Neuronal stem cell (in vitro differentiated cells): Measurements from ENCODE around the gene SCYGR1.

Source experiments
- DNase-seq: peaks from one replicate; pipeline ENCODE4 v3.0.0-alpha.2; 2013; ENCODE audit warnings: low spot score
- H2AFZ ChIP-seq: one replicate; pipeline ENCODE4 v1.6.1; 2013; ENCODE audit warnings: mild to moderate bottlenecking, low read length, inconsistent platforms
- H2AK5ac ChIP-seq: 2 replicates; pipeline ENCODE4 v1.6.1; 2013; ENCODE audit warnings: low read depth, mild to moderate bottlenecking, inconsistent platforms, low read length, moderate library complexity, mixed read lengths
- H2BK120ac ChIP-seq: 2 replicates; pipeline ENCODE4 v1.6.1; 2013; ENCODE audit warnings: low read depth, mild to moderate bottlenecking, inconsistent platforms, low read length, moderate library complexity, mixed read lengths
- H2BK12ac ChIP-seq: one replicate; pipeline ENCODE4 v1.6.1; 2013; ENCODE audit warnings: low read length, inconsistent platforms
- H2BK15ac ChIP-seq: 2 replicates; pipeline ENCODE4 v1.6.1; 2013; ENCODE audit warnings: mild to moderate bottlenecking, low read length, inconsistent platforms, mixed read lengths
- H2BK5ac ChIP-seq: one replicate; pipeline ENCODE4 v1.6.1; 2013; ENCODE audit warnings: inconsistent platforms, mild to moderate bottlenecking, low read length, moderate library complexity
- H3K14ac ChIP-seq: one replicate; pipeline ENCODE4 v1.6.1; 2013; ENCODE audit warnings: low read length, inconsistent platforms
- H3K18ac ChIP-seq: 2 replicates; pipeline ENCODE4 v1.6.1; 2013; ENCODE audit warnings: low read length, inconsistent platforms
- H3K23ac ChIP-seq: 2 replicates; pipeline ENCODE4 v1.6.1; 2013; ENCODE audit warnings: low read depth, mild to moderate bottlenecking, mixed read lengths, low read length, inconsistent platforms; ENCODE audit not compliant: poor library complexity
- H3K27ac ChIP-seq: replicated peaks from 3 replicates; pipeline ENCODE4 v1.5.1; 2013; ENCODE audit warnings: low read length, inconsistent platforms
- H3K27me3 ChIP-seq, 3 experiments: 2 replicates each; pipeline ENCODE4 v1.6.1; 2013; ENCODE audit warnings: low read length in 3 of 3, mild to moderate bottlenecking in 2 of 3, inconsistent platforms in 1 of 3, low read depth in 1 of 3, mixed read lengths in 1 of 3, moderate library complexity in 1 of 3; ENCODE audit not compliant: control insufficient read depth in 3 of 3, insufficient read depth in 3 of 3
- H3K36me3 ChIP-seq, 2 donors: replicated peaks in 1 of 2; 2 replicates each; pipeline ENCODE4 v1.6.1; 2013; ENCODE audit warnings: low read length in 2 of 2; ENCODE audit not compliant: control insufficient read depth in 2 of 2, insufficient read depth in 2 of 2
- H3K4ac ChIP-seq: 2 replicates; pipeline ENCODE4 v1.6.1; 2013; ENCODE audit warnings: inconsistent platforms, mild to moderate bottlenecking, low read length, moderate library complexity
- H3K4me1 ChIP-seq, 2 donors: 1 replicate in 1 of 2; 2 replicates in 1 of 2; pipeline ENCODE4 v1.6.1; 2013; ENCODE audit warnings: low read length in 2 of 2, low read depth in 1 of 2; ENCODE audit not compliant: control insufficient read depth in 2 of 2, insufficient read depth in 1 of 2
- H3K4me2 ChIP-seq: one replicate; pipeline ENCODE4 v1.6.1; 2013; ENCODE audit warnings: mild to moderate bottlenecking, low read length, inconsistent platforms; ENCODE audit not compliant: insufficient read depth, poor library complexity, severe bottlenecking
- H3K4me3 ChIP-seq, 2 donors: 2 replicates each; pipeline ENCODE4 v1.5.1; 2013; ENCODE audit warnings: low read length in 2 of 2, mild to moderate bottlenecking in 2 of 2, inconsistent platforms in 1 of 2, moderate library complexity in 1 of 2
- H3K79me1 ChIP-seq: one replicate; pipeline ENCODE4 v1.6.1; 2013; ENCODE audit warnings: low read depth, mild to moderate bottlenecking, inconsistent platforms, low read length, moderate library complexity
- H3K9ac ChIP-seq: one replicate; pipeline ENCODE4 v1.6.1; 2013; ENCODE audit warnings: mild to moderate bottlenecking, low read depth, low read length, inconsistent platforms; ENCODE audit not compliant: poor library complexity
- H3K9me3 ChIP-seq, 2 donors: replicated peaks in 1 of 2; 2 replicates each; pipeline versions ENCODE3 to v1.6.1; 2013; ENCODE audit warnings: low read length in 2 of 2, mild to moderate bottlenecking in 2 of 2, inconsistent platforms in 1 of 2, low read depth in 1 of 2, mixed read lengths in 1 of 2, moderate library complexity in 1 of 2; ENCODE audit not compliant: control insufficient read depth in 2 of 2, insufficient read depth in 1 of 2
- H4K8ac ChIP-seq: one replicate; pipeline ENCODE4 v1.6.1; 2013; ENCODE audit warnings: low read depth, mild to moderate bottlenecking, inconsistent platforms, low read length, moderate library complexity
- H4K91ac ChIP-seq: one replicate; pipeline ENCODE4 v1.6.1; 2013; ENCODE audit warnings: low read length, low read depth, mild to moderate bottlenecking, inconsistent platforms; ENCODE audit not compliant: poor library complexity
- WGBS, 2 donors: extraction: QIAGEN DNeasy Blood & Tissue Kit; methylation state at CpG; one replicate each; pipeline ENCODE4 v1.1.7; 2013; ENCODE audit warnings: missing lambda C conversion rate in 2 of 2, mixed read lengths in 1 of 2; ENCODE audit not compliant: insufficient read length in 2 of 2, insufficient replicate concordance in 1 of 2; ENCODE audit errors: extremely low coverage in 2 of 2; 5-methylcytosine and 5-hydroxymethylcytosine counted together

The SCYGR1 gene

DNA sequence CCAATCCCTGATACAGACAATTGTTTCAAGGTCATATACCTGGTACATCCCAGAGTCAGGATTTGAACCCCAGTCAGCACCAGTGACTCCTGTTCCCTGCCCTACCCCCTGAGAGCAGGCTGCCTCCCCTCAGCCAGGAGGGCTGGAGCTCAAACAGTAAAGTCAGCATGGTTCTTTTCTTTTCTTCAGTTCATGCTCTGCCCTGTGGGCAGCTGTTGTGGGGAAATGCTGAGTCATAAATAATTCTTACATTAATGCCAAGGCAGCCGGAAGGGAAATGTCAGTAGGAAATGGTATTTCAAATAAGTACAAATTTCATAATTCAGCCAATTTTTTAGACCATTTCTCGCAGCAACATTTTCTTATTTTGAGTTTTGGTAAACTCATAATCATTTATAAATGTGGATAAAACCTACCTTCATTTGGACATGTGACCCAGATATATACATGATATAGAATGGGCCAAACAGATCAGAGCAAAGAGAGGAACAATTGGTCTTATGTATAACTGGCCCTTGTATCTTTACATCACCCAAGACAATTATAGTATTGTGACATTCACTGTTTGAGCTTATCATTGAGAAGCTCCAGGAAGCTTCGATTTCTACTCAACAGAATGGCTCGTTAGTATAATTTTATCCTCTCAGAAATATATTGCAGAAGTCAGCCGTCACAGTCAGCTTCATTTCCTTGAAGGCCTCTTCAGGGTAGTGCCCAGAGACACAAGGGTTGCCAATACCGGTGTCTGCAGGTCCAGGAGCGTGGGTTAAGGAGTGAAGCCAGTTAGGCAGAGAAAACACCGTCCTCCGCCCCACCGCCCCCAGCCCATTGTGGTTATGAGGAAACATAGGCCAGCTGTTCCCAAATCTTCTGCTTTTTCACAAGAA, 28.0 kb upstream of the SCYGR1 start:
- WGBS, 2 donors, result no CpG with 5 or more reads among the region's 10 CpGs

GRCh38 chr2:227414846-227415245, 27.1 kb upstream of the SCYGR1 start:
- no peaks in the 10 kb centered on the region for H3K4me1 ChIP-seq
- no peak overlapping the region for H3K4me3 ChIP-seq
- no peaks in the 10 kb centered on the region for H3K79me1 ChIP-seq
- no peaks in the 10 kb centered on the region for H3K9me3 ChIP-seq
- no peak overlapping the region for H4K91ac ChIP-seq
- H4K8ac ChIP-seq, result no peak overlapping the region
- H2BK12ac ChIP-seq, result no peak overlapping the region
- no peak for DNase-seq
- no peak overlapping the region for H3K4me2 ChIP-seq
- no peak overlapping the region for H3K4ac ChIP-seq
- no peak overlapping the region for H2BK15ac ChIP-seq
- H3K27me3 ChIP-seq, result no peaks in the 10 kb centered on the region
- H2BK120ac ChIP-seq, result no peak overlapping the region
- WGBS, 2 donors, result no CpG with 5 or more reads among the region's 3 CpGs
- H3K14ac ChIP-seq, result no peak overlapping the region
- no peaks in the 10 kb centered on the region for H3K36me3 ChIP-seq
- H3K27ac ChIP-seq, result no peak overlapping the region
- H3K18ac ChIP-seq, result no peak overlapping the region
- no peak overlapping the region for H3K9ac ChIP-seq
- H2AK5ac ChIP-seq, result no peak overlapping the region
- no peak overlapping the region for H3K23ac ChIP-seq
- no peak overlapping the region for H2AFZ ChIP-seq
- H2BK5ac ChIP-seq, result no peak overlapping the region

More for the DNA sequence above, 28.0 kb upstream of the SCYGR1 start:
- Histone ChIP-seq H3K4me3 (no peak overlapping the region), H2AFZ (no peak overlapping the region), H3K4me2 (no peak overlapping the region), H3K27ac (no peak overlapping the region), H2BK15ac (no peak overlapping the region), H3K36me3 (no peaks in the 10 kb centered on the region), H3K4ac (no peak overlapping the region), H3K9me3 (no peaks in the 10 kb centered on the region), H4K91ac (no peak overlapping the region), H3K79me1 (no peaks in the 10 kb centered on the region), H3K27me3 (no peaks in the 10 kb centered on the region), H3K4me1 (no peaks in the 10 kb centered on the region), H3K14ac (no peak overlapping the region), H2BK5ac (no peak overlapping the region), H3K23ac (no peak overlapping the region), H4K8ac (no peak overlapping the region), H2BK12ac (no peak overlapping the region), H3K9ac (no peak overlapping the region), H2BK120ac (no peak overlapping the region), H3K18ac (no peak overlapping the region), H2AK5ac (no peak overlapping the region)
- DNase-seq, result no peak

DNA sequence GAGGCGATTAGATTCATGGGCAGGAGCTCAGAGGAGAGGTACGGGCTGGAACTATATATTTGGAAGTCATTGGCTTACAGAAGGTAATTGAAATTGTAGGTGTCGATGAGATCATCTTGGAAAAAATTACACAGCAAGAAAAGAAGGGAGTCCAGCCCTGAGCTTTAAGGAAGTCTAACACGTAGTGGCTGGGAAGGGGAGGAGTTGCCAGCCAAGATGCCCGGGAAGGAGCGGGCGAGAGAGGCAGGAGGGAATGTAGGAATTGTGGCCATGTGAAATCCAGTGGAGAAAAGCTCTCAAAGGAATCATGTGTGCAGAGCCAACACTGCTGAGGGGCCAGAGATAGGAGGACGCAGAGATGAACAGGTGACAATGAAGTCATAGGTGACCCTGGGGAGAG, 25.6 kb upstream of the SCYGR1 start:
- H3K36me3 ChIP-seq, result no peaks in the 10 kb centered on the region
- peak overlapping the region; percentile 52 for H3K18ac ChIP-seq
- no peaks in the 10 kb centered on the region for H3K79me1 ChIP-seq
- no peak overlapping the region for H3K4me3 ChIP-seq
- H2BK15ac ChIP-seq, result no peak overlapping the region
- H3K14ac ChIP-seq, result no peak overlapping the region
- H3K27ac ChIP-seq, result no peak overlapping the region
- no peak overlapping the region for H3K9ac ChIP-seq
- H4K91ac ChIP-seq, result no peak overlapping the region
- DNase-seq, result no peak
- H4K8ac ChIP-seq, result no peak overlapping the region
- H2BK120ac ChIP-seq, result no peak overlapping the region
- no peak overlapping the region for H2BK5ac ChIP-seq
- H2AFZ ChIP-seq, result no peak overlapping the region
- H3K4me1 ChIP-seq, result no peaks in the 10 kb centered on the region
- H3K23ac ChIP-seq, result no peak overlapping the region
- no peak overlapping the region for H2BK12ac ChIP-seq
- H3K9me3 ChIP-seq, result no peaks in the 10 kb centered on the region
- H3K27me3 ChIP-seq, result no peaks in the 10 kb centered on the region
- H3K4me2 ChIP-seq, result no peak overlapping the region
- H2AK5ac ChIP-seq, result peak overlapping the region; percentile 68
- WGBS, 2 donors, result no CpG with 5 or more reads among the region's 8 CpGs
- H3K4ac ChIP-seq, result no peak overlapping the region

GRCh38 chr2:227412877-227413276, 25.1 kb upstream of the SCYGR1 start:
- Histone ChIP-seq H2BK120ac (no peak overlapping the region), H4K91ac (no peak overlapping the region), H3K4ac (no peak overlapping the region), H2AK5ac (no peak overlapping the region), H3K36me3 (no peaks in the 10 kb centered on the region), H3K4me3 (no peak overlapping the region), H2BK12ac (peak overlapping the region; percentile 22), H3K79me1 (no peaks in the 10 kb centered on the region), H2BK5ac (no peak overlapping the region), H2AFZ (no peak overlapping the region), H2BK15ac (no peak overlapping the region), H3K27me3 (no peaks in the 10 kb centered on the region), H3K18ac (no peak overlapping the region), H3K4me2 (no peak overlapping the region), H4K8ac (no peak overlapping the region), H3K9ac (no peak overlapping the region), H3K14ac (no peak overlapping the region), H3K23ac (no peak overlapping the region), H3K4me1 (no peaks in the 10 kb centered on the region), H3K27ac (no peak overlapping the region), H3K9me3 (no peaks in the 10 kb centered on the region)
- WGBS, 2 donors, result no CpG with 5 or more reads among the region's 5 CpGs
- DNase-seq, result no peak
